WTC11 (cell line): ENCODE measurements around the gene ANKMY1. TPM values are rescaled to one million over a fixed set of nuclear protein-coding genes. Genes with fewer than 3 reads are reported as not detected.
A peak's percentile ranks its signal among the peaks of the same experiment; 100 is the strongest.

Experiments used
- ATAC-seq: fragments of 200-7000 bp; cut with Tn5 transposase; 2 replicates; pipeline ENCODE4 v1.10.0; 2021; ENCODE audit warnings: mild to moderate bottlenecking, moderate library complexity
- CTCF ChIA-PET: fragments of 300-600 bp; sonication (Branson Sonifier 250); formaldehyde crosslinking; loops from one replicate; lab custom pipeline; 2021; ENCODE audit warnings: antibody characterized with exemption; lab: Charles Lee
- POLR2A ChIA-PET: fragments of 350-600 bp; sonication (Branson Sonifier 250); formaldehyde crosslinking; loops from one replicate; lab custom pipeline; 2021; ENCODE audit warnings: antibody characterized with exemption; lab: Charles Lee
- DNase-seq: peaks from one replicate; pipeline ENCODE4 v3.0.0; 2021; ENCODE audit warnings: low spot score
- H3K27ac Mint-ChIP-seq: 2 replicates; pipeline ENCODE4 v1.8.0; 2021; ENCODE audit warnings: mixed read lengths
- H3K27me3 Mint-ChIP-seq: 2 replicates; pipeline ENCODE4 v1.8.0; 2021; ENCODE audit warnings: low read depth, mild to moderate bottlenecking, moderate library complexity, mixed read lengths
- H3K36me3 Mint-ChIP-seq: 2 replicates; pipeline ENCODE4 v1.8.0; 2021; ENCODE audit warnings: mixed read lengths
- H3K4me1 Mint-ChIP-seq: 2 replicates; pipeline ENCODE4 v1.8.0; 2022; ENCODE audit warnings: mixed read lengths
- H3K4me3 Mint-ChIP-seq: 2 replicates; pipeline ENCODE4 v1.8.0; 2021; ENCODE audit warnings: mild to moderate bottlenecking, moderate library complexity, mixed read lengths
- H3K9me3 Mint-ChIP-seq: 2 replicates; pipeline ENCODE4 v1.8.0; 2021; ENCODE audit warnings: mixed read lengths
- AFF4 ChIP-seq: sonication (generic); formaldehyde crosslinking; IDR thresholded peaks from 2 replicates; pipeline ENCODE4 v1.8.1; 2023; ENCODE audit warnings: mild to moderate bottlenecking, missing genetic modification reagents, borderline replicate concordance
- E2F1 ChIP-seq: sonication (generic); formaldehyde crosslinking; IDR thresholded peaks from 2 replicates; pipeline ENCODE4 v1.8.0; 2022; ENCODE audit warnings: mild to moderate bottlenecking, missing genetic modification reagents
- ERG ChIP-seq: fragments of 250-450 bp; sonication (Bioruptor Pico); IDR thresholded peaks from 2 replicates; pipeline ENCODE4 v1.8.0; 2021; ENCODE audit warnings: mild to moderate bottlenecking
- FOXJ3 ChIP-seq: sonication (generic); formaldehyde crosslinking; IDR thresholded peaks from 2 replicates; pipeline ENCODE4 v1.9.0; 2021; ENCODE audit warnings: missing genetic modification reagents, mild to moderate bottlenecking, borderline replicate concordance
- GABPB1 ChIP-seq: sonication (generic); formaldehyde crosslinking; IDR thresholded peaks from 2 replicates; pipeline ENCODE4 v1.8.1; 2023; ENCODE audit warnings: mild to moderate bottlenecking, missing genetic modification reagents
- GTF2I ChIP-seq: fragments of 250-450 bp; sonication (Bioruptor Pico); conservative IDR thresholded peaks from 2 replicates; pipeline ENCODE4 v1.4.0; 2021; ENCODE audit warnings: mild to moderate bottlenecking
- IRF1 ChIP-seq: sonication (generic); formaldehyde crosslinking; IDR thresholded peaks from 2 replicates; pipeline ENCODE4 v1.8.0; 2023; ENCODE audit warnings: missing genetic modification reagents
- JUN ChIP-seq: sonication (generic); formaldehyde crosslinking; IDR thresholded peaks from 2 replicates; pipeline ENCODE4 v1.8.0; 2023; ENCODE audit warnings: mild to moderate bottlenecking, missing genetic modification reagents
- MYBL2 ChIP-seq: sonication (generic); formaldehyde crosslinking; IDR thresholded peaks from 2 replicates; pipeline ENCODE4 v1.8.1; 2023; ENCODE audit warnings: mild to moderate bottlenecking, moderate library complexity, missing genetic modification reagents
- PRRX2 ChIP-seq: fragments of 250-450 bp; sonication (Bioruptor Pico); IDR thresholded peaks from 2 replicates; pipeline ENCODE4 v1.8.0; 2021; ENCODE audit warnings: mild to moderate bottlenecking
- SMAD3 ChIP-seq: sonication (generic); formaldehyde crosslinking; IDR thresholded peaks from 2 replicates; pipeline ENCODE4 v1.8.0; 2022; ENCODE audit warnings: missing genetic modification reagents, mild to moderate bottlenecking, borderline replicate concordance
- STAT6 ChIP-seq: sonication (generic); formaldehyde crosslinking; conservative IDR thresholded peaks from 2 replicates; pipeline ENCODE4 v1.8.1; 2023; ENCODE audit warnings: mild to moderate bottlenecking, low read depth, missing genetic modification reagents, moderate library complexity
- TCF7 ChIP-seq: sonication (generic); formaldehyde crosslinking; IDR thresholded peaks from 2 replicates; pipeline ENCODE4 v1.8.0; 2022; ENCODE audit warnings: mild to moderate bottlenecking, low read depth, missing genetic modification reagents, moderate library complexity
- USF1 ChIP-seq: sonication (generic); formaldehyde crosslinking; IDR thresholded peaks from 2 replicates; pipeline ENCODE4 v1.8.0; 2022; ENCODE audit warnings: mild to moderate bottlenecking, missing genetic modification reagents
- USF2 ChIP-seq: sonication (generic); formaldehyde crosslinking; IDR thresholded peaks from 2 replicates; pipeline ENCODE4 v1.8.1; 2023; ENCODE audit warnings: mild to moderate bottlenecking, missing genetic modification reagents, moderate library complexity
- ZNF396 ChIP-seq: fragments of 250-450 bp; sonication (Bioruptor Pico); IDR thresholded peaks from 2 replicates; pipeline ENCODE4 v1.8.0; 2021; ENCODE audit warnings: mild to moderate bottlenecking, moderate library complexity, borderline replicate concordance
- ZNF532 ChIP-seq: fragments of 250-450 bp; sonication (Bioruptor Pico); IDR thresholded peaks from 2 replicates; pipeline ENCODE4 v1.9.0; 2021; ENCODE audit warnings: mild to moderate bottlenecking, borderline replicate concordance
- ZNF671 ChIP-seq: fragments of 250-450 bp; sonication (Bioruptor Pico); IDR thresholded peaks from 2 replicates; pipeline ENCODE4 v1.8.0; 2021; ENCODE audit warnings: mild to moderate bottlenecking
- total RNA-seq: library from RNA; stranded (reverse); gene quantifications from 3 replicates; pipeline ENCODE4 v1.2.3, GENCODE V29; 2021

Gene ANKMY1
- total RNA-seq, 1 experiment from 2014 or later: 4.6 TPM

GRCh38 chr2:240437551-240437860 is 120.3 kb downstream of the ANKMY1 start (continued):
- TF ChIP-seq ZNF671 (CRISPR knock-in tag): no peak
- no peak for TF ChIP-seq STAT6

GRCh38 chr2:240436683-240437550 is 120.9 kb downstream of the ANKMY1 start:
- H3K27ac Mint-ChIP-seq: no peak overlapping the region
- TF ChIP-seq AFF4 (0 out of 2 replicates have a peak, but pooled peaks have one; percentile 48), USF1 (CRISPR knock-in tag) (peak; percentile 80), E2F1 (CRISPR knock-in tag) (0 out of 2 replicates have a peak, but pooled peaks have one; percentile 90), FOXJ3 (CRISPR knock-in tag) (no peak), USF2 (no peak), GABPB1 (no peak), PRRX2 (no peak), ZNF396 (CRISPR knock-in tag) (no peak), GTF2I (CRISPR knock-in tag) (no peak), ERG (no peak), ZNF532 (no peak), MYBL2 (CRISPR knock-in tag) (peak; percentile 53; the same call in 1 of the 2 replicates), JUN (CRISPR knock-in tag) (peak; percentile 90), SMAD3 (0 out of 2 replicates have a peak, but pooled peaks have one; percentile 68), IRF1 (CRISPR knock-in tag) (peak; percentile 75; the same call in 1 of the 2 replicates), TCF7 (CRISPR knock-in tag) (no peak)

More at GRCh38 chr2:240436683-240437550, 120.9 kb downstream of the ANKMY1 start:
- Mint-ChIP-seq H3K27me3 (peaks cover 34% of the 10 kb centered on the region), H3K4me3 (peak overlapping the region; percentile 63), H3K36me3 (no peaks in the 10 kb centered on the region), H3K9me3 (no peaks in the 10 kb centered on the region), H3K4me1 (peaks cover 6% of the 10 kb centered on the region; the same call in 1 of the 2 replicates)
- CTCF ChIA-PET: interaction anchor here (1.4 to 2.1 kb wide), 3 partner anchors 18 to 287 kb away, joined by 5 to 12 read pairs (median 8); no protein-coding TSS in a partner anchor
- no peak for ATAC-seq
- DNase-seq: no peak
- POLR2A ChIA-PET: interaction anchor here (0.6 kb wide), 1 partner anchor 36 kb away, joined by 3 read pairs; no protein-coding TSS in a partner anchor
